ENCODE data around the gene ZNF366. TPM values are rescaled to one million over a fixed set of nuclear protein-coding genes. Genes with fewer than 3 reads are reported as not detected.

ZNF366 gene
- total and polyA plus RNA-seq, 2 of the 13 experiments (the other 11 are each of a cell fraction or from before 2014, with no cell fraction given) = not detected

- TF ChIP-seq, protein P1, sequence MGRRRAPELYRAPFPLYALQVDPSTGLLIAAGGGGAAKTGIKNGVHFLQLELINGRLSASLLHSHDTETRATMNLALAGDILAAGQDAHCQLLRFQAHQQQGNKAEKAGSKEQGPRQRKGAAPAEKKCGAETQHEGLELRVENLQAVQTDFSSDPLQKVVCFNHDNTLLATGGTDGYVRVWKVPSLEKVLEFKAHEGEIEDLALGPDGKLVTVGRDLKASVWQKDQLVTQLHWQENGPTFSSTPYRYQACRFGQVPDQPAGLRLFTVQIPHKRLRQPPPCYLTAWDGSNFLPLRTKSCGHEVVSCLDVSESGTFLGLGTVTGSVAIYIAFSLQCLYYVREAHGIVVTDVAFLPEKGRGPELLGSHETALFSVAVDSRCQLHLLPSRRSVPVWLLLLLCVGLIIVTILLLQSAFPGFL (CRISPR knock-in tag; IDR thresholded peaks at IDR 0.05) = no peak
- TF ChIP-seq NBN (conservative IDR thresholded peaks at IDR 0.05) = no peak
These were observed 36.2 kb upstream of the ZNF366 start (continued) for GRCh38 chr5:72543365-72543764.

DNA sequence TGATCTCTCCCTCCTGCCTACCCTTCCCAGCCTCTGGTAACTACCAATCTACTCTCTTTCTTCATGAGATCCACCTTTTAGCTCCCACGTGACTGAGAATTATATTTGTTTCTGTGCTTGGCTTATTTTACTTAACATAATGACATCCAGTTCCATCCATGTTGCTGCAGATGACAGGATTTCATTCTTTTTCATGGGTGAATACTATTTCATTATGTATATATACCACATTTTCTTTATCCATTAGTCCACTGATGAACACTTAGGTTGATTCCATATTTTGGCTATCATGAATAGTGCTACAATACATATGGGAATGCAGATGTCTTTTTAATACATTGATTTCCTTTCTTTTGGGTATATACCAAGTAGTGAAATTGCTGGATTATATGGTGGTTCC lies 35.5 kb upstream of the ZNF366 start:
- 3% methylated on average over 1 of the region's 1 CpG for WGBS (ENCODE audit: low lambda C conversion rate)
- H3K27me3 ChIP-seq (ENCODE audit: control insufficient read depth in 1 of 2, insufficient read depth in 2 of 2, low read length in 2 of 2) = no peaks in the 10 kb centered on the region
- TF ChIP-seq REPIN1 (CRISPR knock-in tag; IDR thresholded peaks at IDR 0.05; ENCODE audit: borderline replicate concordance, low read depth) = no peak
- H3K27ac ChIP-seq (ENCODE audit: extremely low read length, insufficient read depth, low read length) = no peak overlapping the region
- intact Hi-C loops (cut with micrococcal nuclease; ENCODE audit: unreplicated experiment) = no loop called here
- H4K20me1 ChIP-seq (ENCODE audit: insufficient read depth, low read length) = no peaks in the 10 kb centered on the region
- H3K79me2 ChIP-seq (ENCODE audit: insufficient read depth, low read length) = no peaks in the 10 kb centered on the region
- no peaks in the 10 kb centered on the region for H3K4me1 ChIP-seq (ENCODE audit: insufficient read depth, low read length)
- CTCF ChIA-PET (ENCODE audit: low intra/inter-chr PET ratio, low total read pairs) = no interaction called here
- BruUV-seq (replicated peaks) = no TSS peak
- H3K4me3 ChIP-seq (replicated peaks in 1 of 3; ENCODE audit: insufficient read depth in 1 of 3, low read depth in 2 of 3, low read length in 3 of 3) = no peak overlapping the region
- no peaks in the 10 kb centered on the region for H3K9me3 ChIP-seq (ENCODE audit: low read length)
- no peaks in the 10 kb centered on the region for H3K36me3 ChIP-seq (replicated peaks in 1 of 2; ENCODE audit: control insufficient read depth in 1 of 2, insufficient read depth in 2 of 2, low read length in 2 of 2)
- no peak for FAIRE-seq
- in situ Hi-C loops (cut with HindIII; ENCODE audit: extremely low pct_ligation_motif_present, low pct_unique_long_range_greater_than_20kb) = no loop called here
- ATAC-seq = no peak
- POLR2A ChIA-PET = no interaction called here
- H3K9ac ChIP-seq (ENCODE audit: insufficient read depth, low read depth, low read length) = no peak overlapping the region
- no peak overlapping the region for H2AFZ ChIP-seq (ENCODE audit: low read length)
- DNase-seq (ENCODE audit: low spot score) = no peak
- H3K4me2 ChIP-seq (ENCODE audit: low read depth, low read length) = no peak overlapping the region

DNA sequence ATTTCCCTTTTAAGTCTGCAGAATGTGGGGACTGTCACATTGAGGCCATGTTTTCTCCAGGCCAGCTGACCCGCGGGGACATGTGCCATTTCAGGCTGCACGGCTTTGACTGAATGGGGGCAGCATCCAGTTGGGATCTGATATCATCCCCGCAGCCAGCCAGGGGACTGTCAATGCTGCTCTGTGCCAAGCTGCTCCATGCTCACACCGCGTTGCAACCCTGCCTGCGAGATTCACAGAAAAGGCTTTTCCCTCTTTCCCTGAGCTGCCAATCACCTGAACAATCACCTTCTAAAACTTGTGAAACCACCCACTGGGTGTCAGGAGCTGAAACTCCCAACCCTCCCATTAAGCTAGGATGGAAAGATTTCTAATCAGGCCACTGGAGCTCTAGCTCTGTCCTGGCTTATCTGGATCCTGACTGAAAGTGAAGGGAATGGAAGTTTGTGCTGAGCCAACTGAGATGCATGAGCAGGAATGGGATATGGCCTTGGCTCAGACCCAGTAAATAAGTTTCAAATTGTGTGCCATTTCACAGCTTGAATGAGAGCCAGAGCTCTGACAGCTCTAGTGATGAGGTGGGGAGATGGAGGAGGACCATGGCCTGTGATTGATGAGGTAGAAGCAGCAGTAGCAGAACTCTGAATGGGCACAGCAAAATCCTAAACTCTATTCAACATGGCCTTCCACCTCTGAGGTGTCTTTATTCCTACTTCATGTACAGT lies 34.5 kb upstream of the ZNF366 start:
- no TSS peak for BruUV-seq (replicated peaks)
- no peak for ATAC-seq
- in situ Hi-C loops (cut with HindIII; ENCODE audit: extremely low pct_ligation_motif_present, low pct_unique_long_range_greater_than_20kb) = no loop called here
- no peaks in the 10 kb centered on the region for H3K79me2 ChIP-seq (ENCODE audit: insufficient read depth, low read length)
- no peaks in the 10 kb centered on the region for H4K20me1 ChIP-seq (ENCODE audit: insufficient read depth, low read length)
- no peak overlapping the region for H2AFZ ChIP-seq (ENCODE audit: low read length)
- H3K4me2 ChIP-seq (ENCODE audit: low read depth, low read length) = no peak overlapping the region
- intact Hi-C loops (cut with micrococcal nuclease; ENCODE audit: unreplicated experiment) = no loop called here
- H3K4me3 ChIP-seq (replicated peaks in 1 of 3; ENCODE audit: insufficient read depth in 1 of 3, low read depth in 2 of 3, low read length in 3 of 3) = no peak overlapping the region
- no peaks in the 10 kb centered on the region for H3K9me3 ChIP-seq (ENCODE audit: low read length)
- 0% methylated on average over 4 of the region's 7 CpGs for WGBS (ENCODE audit: low lambda C conversion rate)
- POLR2A ChIA-PET = no interaction called here
- no peak overlapping the region for H3K27ac ChIP-seq (ENCODE audit: extremely low read length, insufficient read depth, low read length)
- CTCF ChIA-PET (ENCODE audit: low intra/inter-chr PET ratio, low total read pairs) = no interaction called here
- no peak overlapping the region for H3K9ac ChIP-seq (ENCODE audit: insufficient read depth, low read depth, low read length)
- no peaks in the 10 kb centered on the region for H3K36me3 ChIP-seq (replicated peaks in 1 of 2; ENCODE audit: control insufficient read depth in 1 of 2, insufficient read depth in 2 of 2, low read length in 2 of 2)
- no peak for FAIRE-seq
- H3K4me1 ChIP-seq (ENCODE audit: insufficient read depth, low read length) = no peaks in the 10 kb centered on the region
- no peak for DNase-seq (ENCODE audit: low spot score)
- H3K27me3 ChIP-seq (ENCODE audit: control insufficient read depth in 1 of 2, insufficient read depth in 2 of 2, low read length in 2 of 2) = no peaks in the 10 kb centered on the region
- TF ChIP-seq ZNF891 (CRISPR knock-in tag; IDR thresholded peaks at IDR 0.05) (no peak), HNRNPUL1 (IDR thresholded peaks at IDR 0.05; ENCODE audit: low read depth, low read length) (no peak)
- TF ChIP-seq, protein P2, sequence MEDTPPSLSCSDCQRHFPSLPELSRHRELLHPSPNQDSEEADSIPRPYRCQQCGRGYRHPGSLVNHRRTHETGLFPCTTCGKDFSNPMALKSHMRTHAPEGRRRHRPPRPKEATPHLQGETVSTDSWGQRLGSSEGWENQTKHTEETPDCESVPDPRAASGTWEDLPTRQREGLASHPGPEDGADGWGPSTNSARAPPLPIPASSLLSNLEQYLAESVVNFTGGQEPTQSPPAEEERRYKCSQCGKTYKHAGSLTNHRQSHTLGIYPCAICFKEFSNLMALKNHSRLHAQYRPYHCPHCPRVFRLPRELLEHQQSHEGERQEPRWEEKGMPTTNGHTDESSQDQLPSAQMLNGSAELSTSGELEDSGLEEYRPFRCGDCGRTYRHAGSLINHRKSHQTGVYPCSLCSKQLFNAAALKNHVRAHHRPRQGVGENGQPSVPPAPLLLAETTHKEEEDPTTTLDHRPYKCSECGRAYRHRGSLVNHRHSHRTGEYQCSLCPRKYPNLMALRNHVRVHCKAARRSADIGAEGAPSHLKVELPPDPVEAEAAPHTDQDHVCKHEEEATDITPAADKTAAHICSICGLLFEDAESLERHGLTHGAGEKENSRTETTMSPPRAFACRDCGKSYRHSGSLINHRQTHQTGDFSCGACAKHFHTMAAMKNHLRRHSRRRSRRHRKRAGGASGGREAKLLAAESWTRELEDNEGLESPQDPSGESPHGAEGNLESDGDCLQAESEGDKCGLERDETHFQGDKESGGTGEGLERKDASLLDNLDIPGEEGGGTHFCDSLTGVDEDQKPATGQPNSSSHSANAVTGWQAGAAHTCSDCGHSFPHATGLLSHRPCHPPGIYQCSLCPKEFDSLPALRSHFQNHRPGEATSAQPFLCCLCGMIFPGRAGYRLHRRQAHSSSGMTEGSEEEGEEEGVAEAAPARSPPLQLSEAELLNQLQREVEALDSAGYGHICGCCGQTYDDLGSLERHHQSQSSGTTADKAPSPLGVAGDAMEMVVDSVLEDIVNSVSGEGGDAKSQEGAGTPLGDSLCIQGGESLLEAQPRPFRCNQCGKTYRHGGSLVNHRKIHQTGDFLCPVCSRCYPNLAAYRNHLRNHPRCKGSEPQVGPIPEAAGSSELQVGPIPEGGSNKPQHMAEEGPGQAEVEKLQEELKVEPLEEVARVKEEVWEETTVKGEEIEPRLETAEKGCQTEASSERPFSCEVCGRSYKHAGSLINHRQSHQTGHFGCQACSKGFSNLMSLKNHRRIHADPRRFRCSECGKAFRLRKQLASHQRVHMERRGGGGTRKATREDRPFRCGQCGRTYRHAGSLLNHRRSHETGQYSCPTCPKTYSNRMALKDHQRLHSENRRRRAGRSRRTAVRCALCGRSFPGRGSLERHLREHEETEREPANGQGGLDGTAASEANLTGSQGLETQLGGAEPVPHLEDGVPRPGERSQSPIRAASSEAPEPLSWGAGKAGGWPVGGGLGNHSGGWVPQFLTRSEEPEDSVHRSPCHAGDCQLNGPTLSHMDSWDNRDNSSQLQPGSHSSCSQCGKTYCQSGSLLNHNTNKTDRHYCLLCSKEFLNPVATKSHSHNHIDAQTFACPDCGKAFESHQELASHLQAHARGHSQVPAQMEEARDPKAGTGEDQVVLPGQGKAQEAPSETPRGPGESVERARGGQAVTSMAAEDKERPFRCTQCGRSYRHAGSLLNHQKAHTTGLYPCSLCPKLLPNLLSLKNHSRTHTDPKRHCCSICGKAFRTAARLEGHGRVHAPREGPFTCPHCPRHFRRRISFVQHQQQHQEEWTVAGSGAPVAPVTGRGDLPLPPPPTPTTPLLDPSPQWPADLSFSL (CRISPR knock-in tag; IDR thresholded peaks at IDR 0.05) = no peak

All from HepG2 (cell line).